HepG2 (cell line): ENCODE data around the gene PLCB4.

ENCODE experiments used
- CREB1 ChIP-seq, 2 experiments: fragments of 450-650 bp in 1 of 2; IDR thresholded peaks; 2 replicates each; pipeline ENCODE4 v1.6.1; 2016 to 2017; ENCODE audit warnings: control low read depth in 1 of 2, mild to moderate bottlenecking in 1 of 2, missing compliant biosample characterization in 1 of 2, missing genetic modification characterization in 1 of 2
- FOXK1 ChIP-seq: sonication (generic); formaldehyde crosslinking; IDR thresholded peaks from 2 replicates; pipeline ENCODE4 v1.4.0; 2020; ENCODE audit warnings: low read depth, missing genetic modification reagents, borderline replicate concordance
- HHEX ChIP-seq: IDR thresholded peaks from 2 replicates; pipeline ENCODE4 v1.6.1; 2016; ENCODE audit warnings: control low read depth
- RBM22 ChIP-seq: fragments of 200-400 bp; formaldehyde crosslinking; optimal IDR thresholded peaks from 2 replicates; pipeline ENCODE3; 2017; ENCODE audit warnings: mild to moderate bottlenecking, low read length, moderate library complexity
- ZKSCAN8 ChIP-seq: IDR thresholded peaks from 2 replicates; pipeline ENCODE4 v1.6.1; 2016; ENCODE audit warnings: borderline replicate concordance, missing genetic modification reagents, missing compliant biosample characterization
- ZNF143 ChIP-seq: sonication (generic); formaldehyde crosslinking; IDR thresholded peaks from 2 replicates; pipeline ENCODE4 v1.4.0; 2020; ENCODE audit warnings: missing genetic modification reagents
- TF ChIP-seq, protein P1 (sequence below): sonication (generic); formaldehyde crosslinking; IDR thresholded peaks from 2 replicates; pipeline ENCODE4 v1.4.0; 2020; ENCODE audit warnings: mild to moderate bottlenecking, missing genetic modification reagents
- TF ChIP-seq, protein P2 (sequence below): sonication (generic); formaldehyde crosslinking; IDR thresholded peaks from 2 replicates; pipeline ENCODE4 v1.4.0; 2020; ENCODE audit warnings: missing genetic modification reagents
- TF ChIP-seq, protein P3 (sequence below): sonication (generic); formaldehyde crosslinking; IDR thresholded peaks from 2 replicates; pipeline ENCODE4 v1.5.0; 2020; ENCODE audit warnings: mild to moderate bottlenecking, missing genetic modification reagents

DNA sequence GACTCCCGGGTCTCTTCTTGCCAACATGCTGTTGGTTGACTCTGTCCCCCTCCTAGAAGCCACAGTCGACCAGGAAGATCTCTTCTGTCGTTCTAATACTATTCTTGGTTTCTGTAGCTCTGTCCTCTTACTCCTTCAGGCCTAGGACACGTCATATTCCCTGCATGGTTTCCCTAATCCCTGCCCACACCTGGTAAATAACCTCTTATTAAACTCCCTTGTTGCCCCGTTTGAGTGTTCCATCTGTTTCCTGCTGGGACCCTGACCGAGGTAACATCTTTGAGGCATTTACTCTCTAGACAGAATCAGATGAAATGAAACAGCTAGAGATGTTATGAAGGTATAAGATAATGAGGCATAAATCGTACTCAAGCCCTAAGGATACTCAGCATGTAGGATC lies 68.1 kb downstream of the PLCB4 start:
- TF ChIP-seq RBM22 (no peak), FOXK1 (CRISPR knock-in tag) (no peak), CREB1 (IDR thresholded peaks at IDR 0.05) (no peak), CREB1 (CRISPR knock-in tag; IDR thresholded peaks at IDR 0.05) (no peak), HHEX (CRISPR knock-in tag) (no peak), ZNF143 (CRISPR knock-in tag) (no peak), ZKSCAN8 (CRISPR knock-in tag) (no peak)
- TF ChIP-seq, protein P1, sequence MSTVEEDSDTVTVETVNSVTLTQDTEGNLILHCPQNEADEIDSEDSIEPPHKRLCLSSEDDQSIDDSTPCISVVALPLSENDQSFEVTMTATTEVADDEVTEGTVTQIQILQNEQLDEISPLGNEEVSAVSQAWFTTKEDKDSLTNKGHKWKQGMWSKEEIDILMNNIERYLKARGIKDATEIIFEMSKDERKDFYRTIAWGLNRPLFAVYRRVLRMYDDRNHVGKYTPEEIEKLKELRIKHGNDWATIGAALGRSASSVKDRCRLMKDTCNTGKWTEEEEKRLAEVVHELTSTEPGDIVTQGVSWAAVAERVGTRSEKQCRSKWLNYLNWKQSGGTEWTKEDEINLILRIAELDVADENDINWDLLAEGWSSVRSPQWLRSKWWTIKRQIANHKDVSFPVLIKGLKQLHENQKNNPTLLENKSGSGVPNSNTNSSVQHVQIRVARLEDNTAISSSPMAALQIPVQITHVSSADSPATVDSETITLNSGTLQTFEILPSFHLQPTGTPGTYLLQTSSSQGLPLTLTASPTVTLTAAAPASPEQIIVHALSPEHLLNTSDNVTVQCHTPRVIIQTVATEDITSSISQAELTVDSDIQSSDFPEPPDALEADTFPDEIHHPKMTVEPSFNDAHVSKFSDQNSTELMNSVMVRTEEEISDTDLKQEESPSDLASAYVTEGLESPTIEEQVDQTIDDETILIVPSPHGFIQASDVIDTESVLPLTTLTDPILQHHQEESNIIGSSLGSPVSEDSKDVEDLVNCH (CRISPR knock-in tag): no peak
- TF ChIP-seq, protein P2, sequence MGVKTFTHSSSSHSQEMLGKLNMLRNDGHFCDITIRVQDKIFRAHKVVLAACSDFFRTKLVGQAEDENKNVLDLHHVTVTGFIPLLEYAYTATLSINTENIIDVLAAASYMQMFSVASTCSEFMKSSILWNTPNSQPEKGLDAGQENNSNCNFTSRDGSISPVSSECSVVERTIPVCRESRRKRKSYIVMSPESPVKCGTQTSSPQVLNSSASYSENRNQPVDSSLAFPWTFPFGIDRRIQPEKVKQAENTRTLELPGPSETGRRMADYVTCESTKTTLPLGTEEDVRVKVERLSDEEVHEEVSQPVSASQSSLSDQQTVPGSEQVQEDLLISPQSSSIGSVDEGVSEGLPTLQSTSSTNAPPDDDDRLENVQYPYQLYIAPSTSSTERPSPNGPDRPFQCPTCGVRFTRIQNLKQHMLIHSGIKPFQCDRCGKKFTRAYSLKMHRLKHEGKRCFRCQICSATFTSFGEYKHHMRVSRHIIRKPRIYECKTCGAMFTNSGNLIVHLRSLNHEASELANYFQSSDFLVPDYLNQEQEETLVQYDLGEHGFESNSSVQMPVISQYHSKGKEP (CRISPR knock-in tag): no peak
- TF ChIP-seq, protein P3, sequence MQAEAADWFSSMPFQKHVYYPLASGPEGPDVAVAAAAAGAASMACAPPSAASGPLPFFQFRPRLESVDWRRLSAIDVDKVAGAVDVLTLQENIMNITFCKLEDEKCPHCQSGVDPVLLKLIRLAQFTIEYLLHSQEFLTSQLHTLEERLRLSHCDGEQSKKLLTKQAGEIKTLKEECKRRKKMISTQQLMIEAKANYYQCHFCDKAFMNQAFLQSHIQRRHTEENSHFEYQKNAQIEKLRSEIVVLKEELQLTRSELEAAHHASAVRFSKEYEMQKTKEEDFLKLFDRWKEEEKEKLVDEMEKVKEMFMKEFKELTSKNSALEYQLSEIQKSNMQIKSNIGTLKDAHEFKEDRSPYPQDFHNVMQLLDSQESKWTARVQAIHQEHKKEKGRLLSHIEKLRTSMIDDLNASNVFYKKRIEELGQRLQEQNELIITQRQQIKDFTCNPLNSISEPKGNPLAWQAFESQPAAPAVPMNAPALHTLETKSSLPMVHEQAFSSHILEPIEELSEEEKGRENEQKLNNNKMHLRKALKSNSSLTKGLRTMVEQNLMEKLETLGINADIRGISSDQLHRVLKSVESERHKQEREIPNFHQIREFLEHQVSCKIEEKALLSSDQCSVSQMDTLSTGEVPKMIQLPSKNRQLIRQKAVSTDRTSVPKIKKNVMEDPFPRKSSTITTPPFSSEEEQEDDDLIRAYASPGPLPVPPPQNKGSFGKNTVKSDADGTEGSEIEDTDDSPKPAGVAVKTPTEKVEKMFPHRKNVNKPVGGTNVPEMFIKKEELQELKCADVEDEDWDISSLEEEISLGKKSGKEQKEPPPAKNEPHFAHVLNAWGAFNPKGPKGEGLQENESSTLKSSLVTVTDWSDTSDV (CRISPR knock-in tag): no peak
